ENCODE measurements around the gene TTLL1.

The TTLL1 gene

DNA sequence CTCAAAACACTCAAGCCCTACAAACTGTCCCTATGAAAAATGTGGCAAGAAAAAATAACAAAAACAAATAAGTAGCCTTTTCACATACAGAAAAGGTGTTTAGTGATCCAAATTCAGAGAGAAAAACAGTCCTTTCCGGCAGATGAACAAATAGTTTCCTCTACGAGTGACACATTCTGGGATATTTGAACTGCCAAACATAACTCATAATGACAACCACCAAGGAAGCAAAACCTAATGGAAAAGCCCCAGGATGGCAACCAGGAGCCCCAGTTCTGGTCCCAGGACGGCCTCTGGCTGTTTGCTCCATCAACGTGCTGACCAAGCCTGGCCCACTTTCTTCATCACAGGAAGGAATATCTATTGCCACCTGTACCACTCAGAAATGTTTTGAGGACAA, 80.3 kb downstream of the TTLL1 start:
- TF ChIP-seq POLR2AphosphoS5 (IDR thresholded peaks at IDR 0.05; ENCODE audit: low read depth, low read length) = no peak
- no peak for TF ChIP-seq TAF1 (IDR thresholded peaks at IDR 0.05; ENCODE audit: borderline replicate concordance, insufficient read depth, low read length)
- no peak for TF ChIP-seq SIN3A (IDR thresholded peaks at IDR 0.05; ENCODE audit: borderline replicate concordance, insufficient read depth, low read length)
- TF ChIP-seq, protein P1, sequence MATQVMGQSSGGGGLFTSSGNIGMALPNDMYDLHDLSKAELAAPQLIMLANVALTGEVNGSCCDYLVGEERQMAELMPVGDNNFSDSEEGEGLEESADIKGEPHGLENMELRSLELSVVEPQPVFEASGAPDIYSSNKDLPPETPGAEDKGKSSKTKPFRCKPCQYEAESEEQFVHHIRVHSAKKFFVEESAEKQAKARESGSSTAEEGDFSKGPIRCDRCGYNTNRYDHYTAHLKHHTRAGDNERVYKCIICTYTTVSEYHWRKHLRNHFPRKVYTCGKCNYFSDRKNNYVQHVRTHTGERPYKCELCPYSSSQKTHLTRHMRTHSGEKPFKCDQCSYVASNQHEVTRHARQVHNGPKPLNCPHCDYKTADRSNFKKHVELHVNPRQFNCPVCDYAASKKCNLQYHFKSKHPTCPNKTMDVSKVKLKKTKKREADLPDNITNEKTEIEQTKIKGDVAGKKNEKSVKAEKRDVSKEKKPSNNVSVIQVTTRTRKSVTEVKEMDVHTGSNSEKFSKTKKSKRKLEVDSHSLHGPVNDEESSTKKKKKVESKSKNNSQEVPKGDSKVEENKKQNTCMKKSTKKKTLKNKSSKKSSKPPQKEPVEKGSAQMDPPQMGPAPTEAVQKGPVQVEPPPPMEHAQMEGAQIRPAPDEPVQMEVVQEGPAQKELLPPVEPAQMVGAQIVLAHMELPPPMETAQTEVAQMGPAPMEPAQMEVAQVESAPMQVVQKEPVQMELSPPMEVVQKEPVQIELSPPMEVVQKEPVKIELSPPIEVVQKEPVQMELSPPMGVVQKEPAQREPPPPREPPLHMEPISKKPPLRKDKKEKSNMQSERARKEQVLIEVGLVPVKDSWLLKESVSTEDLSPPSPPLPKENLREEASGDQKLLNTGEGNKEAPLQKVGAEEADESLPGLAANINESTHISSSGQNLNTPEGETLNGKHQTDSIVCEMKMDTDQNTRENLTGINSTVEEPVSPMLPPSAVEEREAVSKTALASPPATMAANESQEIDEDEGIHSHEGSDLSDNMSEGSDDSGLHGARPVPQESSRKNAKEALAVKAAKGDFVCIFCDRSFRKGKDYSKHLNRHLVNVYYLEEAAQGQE (IDR thresholded peaks at IDR 0.05; ENCODE audit: insufficient read depth in 1 of 2, low read depth in 2 of 2, low read length in 2 of 2) = no peak
- TF ChIP-seq FOXP2 (optimal IDR thresholded peaks at IDR 0.05; ENCODE audit: borderline replicate concordance, extremely low read depth, extremely low read length, insufficient read depth) = no peak

DNA sequence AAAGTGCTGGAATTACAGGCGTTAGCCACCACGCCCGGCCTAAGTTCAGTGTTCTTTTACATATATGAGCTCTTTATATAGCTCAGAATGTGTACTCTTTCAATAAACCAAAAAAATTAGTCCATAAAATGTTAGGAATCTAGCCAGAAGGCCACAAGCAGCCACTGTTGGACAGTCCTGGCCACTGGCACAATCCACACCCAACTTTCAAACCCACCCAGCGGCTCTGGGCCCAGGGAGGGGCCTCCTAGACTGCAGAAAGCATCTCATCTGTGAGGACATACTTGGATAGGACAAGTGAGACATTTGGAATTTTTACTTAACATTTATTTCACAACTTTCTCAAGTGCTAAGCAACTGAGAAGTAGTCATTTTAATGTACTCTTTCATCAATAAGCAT, 80.7 kb downstream of the TTLL1 start:
- TF ChIP-seq, protein P1 (IDR thresholded peaks at IDR 0.05; ENCODE audit: insufficient read depth in 1 of 2, low read depth in 2 of 2, low read length in 2 of 2) = no peak
- TF ChIP-seq FOXP2 (optimal IDR thresholded peaks at IDR 0.05; ENCODE audit: borderline replicate concordance, extremely low read depth, extremely low read length, insufficient read depth) (no peak), TAF1 (IDR thresholded peaks at IDR 0.05; ENCODE audit: borderline replicate concordance, insufficient read depth, low read length) (no peak), SIN3A (IDR thresholded peaks at IDR 0.05; ENCODE audit: borderline replicate concordance, insufficient read depth, low read length) (no peak), POLR2AphosphoS5 (IDR thresholded peaks at IDR 0.05; ENCODE audit: low read depth, low read length) (no peak)

DNA sequence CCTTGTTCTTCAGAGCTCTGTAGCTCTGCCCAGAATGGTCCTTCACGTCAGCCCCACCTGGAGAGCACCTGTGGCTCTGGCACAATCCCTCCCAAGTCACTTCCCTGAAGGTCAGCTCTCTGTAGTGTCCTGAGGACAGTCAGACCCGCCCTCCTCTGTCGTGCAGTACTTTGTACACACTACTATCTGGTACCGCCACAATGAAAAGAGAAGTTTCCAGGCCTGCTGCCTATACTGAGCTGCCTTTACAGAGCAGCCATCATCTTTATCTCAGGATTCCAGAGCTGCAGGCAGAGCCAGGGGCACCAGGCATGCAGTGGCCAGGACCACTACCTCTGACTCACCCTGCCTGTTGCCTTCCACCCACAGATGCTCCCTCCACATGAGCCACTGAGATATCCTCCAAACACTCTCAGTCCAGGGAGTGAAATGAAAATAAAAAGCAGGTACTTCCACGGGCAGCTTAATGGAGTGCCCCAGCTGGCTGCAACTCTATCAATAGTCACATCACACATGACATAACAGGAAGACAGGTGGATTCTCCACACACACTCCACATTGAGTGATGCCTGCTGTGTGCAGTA, 81.6 kb downstream of the TTLL1 start:
- no peak for TF ChIP-seq SIN3A (IDR thresholded peaks at IDR 0.05; ENCODE audit: borderline replicate concordance, insufficient read depth, low read length)
- no peak for TF ChIP-seq POLR2AphosphoS5 (IDR thresholded peaks at IDR 0.05; ENCODE audit: low read depth, low read length)
- TF ChIP-seq TAF1 (IDR thresholded peaks at IDR 0.05; ENCODE audit: borderline replicate concordance, insufficient read depth, low read length) = no peak

DNA sequence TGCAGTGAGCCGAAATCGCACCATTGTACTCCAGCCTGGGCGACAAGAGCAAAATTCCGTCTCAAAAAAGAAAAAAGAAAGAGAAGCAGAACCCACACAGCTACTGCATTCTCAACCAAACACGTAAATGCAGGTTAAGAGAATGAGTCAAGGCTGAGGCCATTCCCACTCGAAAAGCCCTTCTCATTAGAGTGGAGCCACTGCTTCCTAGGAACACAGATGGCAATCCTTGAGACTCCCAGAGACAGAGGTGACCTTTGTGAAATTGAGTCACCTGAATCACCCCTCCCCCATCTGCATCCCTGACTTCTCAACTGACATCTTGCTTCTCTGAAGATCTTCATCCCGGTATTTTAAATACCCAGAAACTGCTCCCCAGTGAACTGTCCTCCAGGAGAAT, 82.4 kb downstream of the TTLL1 start:
- TF ChIP-seq FOXP2 (optimal IDR thresholded peaks at IDR 0.05; ENCODE audit: borderline replicate concordance, extremely low read depth, extremely low read length, insufficient read depth) (no peak), TAF1 (IDR thresholded peaks at IDR 0.05; ENCODE audit: borderline replicate concordance, insufficient read depth, low read length) (no peak), SIN3A (IDR thresholded peaks at IDR 0.05; ENCODE audit: borderline replicate concordance, insufficient read depth, low read length) (no peak), POLR2AphosphoS5 (IDR thresholded peaks at IDR 0.05; ENCODE audit: low read depth, low read length) (no peak)
- TF ChIP-seq, protein P1 (IDR thresholded peaks at IDR 0.05; ENCODE audit: insufficient read depth in 1 of 2, low read depth in 2 of 2, low read length in 2 of 2) = no peak

DNA sequence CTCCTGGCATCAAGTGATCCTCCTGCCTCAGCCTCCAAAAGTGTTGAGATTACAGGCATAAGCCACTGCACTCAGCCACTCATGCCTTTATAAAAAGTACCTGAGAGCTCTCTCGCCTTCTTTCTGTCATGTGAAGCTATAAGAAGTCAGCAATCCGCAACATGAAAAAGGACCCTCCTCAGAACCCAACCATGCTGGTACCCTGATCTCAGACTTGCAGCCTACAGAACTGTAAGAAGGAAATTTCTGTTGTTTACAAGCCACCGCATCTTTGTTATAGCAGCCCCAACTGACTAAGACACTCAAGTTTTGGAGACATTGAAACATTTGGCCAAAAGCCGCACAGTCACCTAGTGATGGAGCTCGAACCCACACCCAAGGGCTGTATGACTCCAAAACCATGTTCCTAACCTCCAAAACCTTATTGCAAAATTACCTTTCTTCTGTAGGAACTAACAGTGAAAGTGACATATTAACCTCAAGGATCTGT, 83.1 kb downstream of the TTLL1 start:
- TF ChIP-seq, protein P1 (IDR thresholded peaks at IDR 0.05; ENCODE audit: insufficient read depth in 1 of 2, low read depth in 2 of 2, low read length in 2 of 2) = no peak
- TF ChIP-seq POLR2AphosphoS5 (IDR thresholded peaks at IDR 0.05; ENCODE audit: low read depth, low read length) = no peak
- TF ChIP-seq FOXP2 (optimal IDR thresholded peaks at IDR 0.05; ENCODE audit: borderline replicate concordance, extremely low read depth, extremely low read length, insufficient read depth) = no peak
- TF ChIP-seq TAF1 (IDR thresholded peaks at IDR 0.05; ENCODE audit: borderline replicate concordance, insufficient read depth, low read length) = no peak

Data from PFSK-1 (cell line).